K562 (cell line): ENCODE results near the gene VWA7. TPM values are rescaled to one million over a fixed set of nuclear protein-coding genes. Genes with fewer than 3 reads are reported as not detected.
A peak's percentile ranks its signal among the peaks of the same experiment; 100 is the strongest.

ENCODE experiments used
- ARID2 ChIP-seq: fragments of 450-650 bp; IDR thresholded peaks from 2 replicates; pipeline ENCODE4 v1.6.1; 2017; ENCODE audit warnings: antibody characterized with exemption, mild to moderate bottlenecking
- BRF1 ChIP-seq: IDR thresholded peaks from 3 replicates; pipeline ENCODE4 v1.6.1; 2011; ENCODE audit warnings: borderline replicate concordance, mild to moderate bottlenecking; ENCODE audit not compliant: insufficient read length; ENCODE audit errors: extremely low read depth
- CBFA2T2 ChIP-seq: fragments of 450-650 bp; conservative IDR thresholded peaks from 2 replicates; pipeline ENCODE4 v1.6.1; 2017; ENCODE audit warnings: mild to moderate bottlenecking
- CCAR2 ChIP-seq: fragments of 200-400 bp; formaldehyde crosslinking; IDR thresholded peaks from 2 replicates; pipeline ENCODE4 v1.6.1; 2017; ENCODE audit warnings: mild to moderate bottlenecking, low read depth, low read length
- CHD2 ChIP-seq: IDR thresholded peaks from 2 replicates; pipeline ENCODE4 v1.6.1; 2011; ENCODE audit warnings: low read depth, low read length
- ELF2 ChIP-seq: fragments of 250-450 bp; sonication (Bioruptor Pico); IDR thresholded peaks from 2 replicates; pipeline ENCODE4 v1.5.0; 2021; ENCODE audit warnings: mild to moderate bottlenecking
- GABPB1 ChIP-seq: sonication (generic); formaldehyde crosslinking; IDR thresholded peaks from 2 replicates; pipeline ENCODE4 v1.8.0; 2022; ENCODE audit warnings: mild to moderate bottlenecking, missing genetic modification reagents
- HDAC6 ChIP-seq: IDR thresholded peaks from 2 replicates; pipeline ENCODE4 v1.6.1; 2012; ENCODE audit warnings: low read depth, mild to moderate bottlenecking, control low read depth, inconsistent platforms, low read length, moderate library complexity
- KLF1 ChIP-seq: fragments of 450-650 bp; IDR thresholded peaks from 2 replicates; pipeline ENCODE4 v1.6.1; 2016; ENCODE audit warnings: missing genetic modification characterization, missing compliant biosample characterization
- LCOR ChIP-seq: sonication (generic); formaldehyde crosslinking; IDR thresholded peaks from 2 replicates; pipeline ENCODE4 v1.8.0; 2022; ENCODE audit warnings: mild to moderate bottlenecking, missing genetic modification reagents
- NFE2L1 ChIP-seq: fragments of 450-650 bp; IDR thresholded peaks from 2 replicates; pipeline ENCODE4 v1.6.1; 2016; ENCODE audit warnings: missing genetic modification characterization, low read depth, mild to moderate bottlenecking, missing compliant biosample characterization, moderate library complexity, borderline replicate concordance
- NFIC ChIP-seq: fragments of 450-650 bp; IDR thresholded peaks from 2 replicates; pipeline ENCODE4 v1.6.1; 2017; ENCODE audit warnings: mild to moderate bottlenecking, inconsistent platforms
- NFXL1 ChIP-seq: fragments of 450-650 bp; formaldehyde crosslinking; IDR thresholded peaks from 2 replicates; pipeline ENCODE4 v1.4.0; 2021; ENCODE audit warnings: mild to moderate bottlenecking
- PCBP2 ChIP-seq: fragments of 200-400 bp; formaldehyde crosslinking; IDR thresholded peaks from 2 replicates; pipeline ENCODE4 v1.6.1; 2018; ENCODE audit warnings: low read length, low read depth, mild to moderate bottlenecking, moderate library complexity; ENCODE audit not compliant: poor library complexity, severe bottlenecking
- PHF8 ChIP-seq: fragments of 200-600 bp; sonication (generic); IDR thresholded peaks from 2 replicates; pipeline ENCODE4 v1.6.1; 2012; ENCODE audit warnings: mixed run types, mild to moderate bottlenecking, inconsistent platforms, low read length, moderate library complexity, borderline replicate concordance
- PPARD ChIP-seq: fragments of 250-450 bp; sonication (Bioruptor Pico); IDR thresholded peaks from 2 replicates; pipeline ENCODE4 v1.8.0; 2022; ENCODE audit warnings: inconsistent platforms, mild to moderate bottlenecking, moderate library complexity
- SMAD1 ChIP-seq: fragments of 150-350 bp; IDR thresholded peaks from 2 replicates; pipeline ENCODE4 v1.6.1; 2014; ENCODE audit warnings: low read length, low read depth; ENCODE audit not compliant: partially characterized antibody
- SMARCE1 ChIP-seq: fragments of 450-650 bp; IDR thresholded peaks from 2 replicates; pipeline ENCODE4 v1.7.1; 2016; ENCODE audit warnings: mild to moderate bottlenecking
- SREBF2 ChIP-seq: sonication (generic); formaldehyde crosslinking; IDR thresholded peaks from 2 replicates; pipeline ENCODE4 v1.4.0; 2020; ENCODE audit warnings: mild to moderate bottlenecking, missing genetic modification reagents
- SUPT5H ChIP-seq: fragments of 450-650 bp; IDR thresholded peaks from 2 replicates; pipeline ENCODE4 v1.6.1; 2016
- TCF3 ChIP-seq: sonication (generic); formaldehyde crosslinking; IDR thresholded peaks from 2 replicates; pipeline ENCODE4 v1.4.0; 2020; ENCODE audit warnings: mild to moderate bottlenecking, missing genetic modification reagents
- TOE1 ChIP-seq, 2 experiments: fragments of 450-650 bp in 1 of 2; sonication (generic) in 1 of 2; formaldehyde crosslinking in 1 of 2; IDR thresholded peaks; 2 replicates each; pipeline versions ENCODE4 v1.7.1 to v1.8.0; 2016 to 2022; ENCODE audit warnings: borderline replicate concordance in 2 of 2, mild to moderate bottlenecking in 2 of 2, antibody characterized with exemption in 1 of 2, inconsistent platforms in 1 of 2, low read depth in 1 of 2, missing genetic modification reagents in 1 of 2, moderate library complexity in 1 of 2
- ZKSCAN3 ChIP-seq: fragments of 250-450 bp; sonication (Bioruptor Pico); IDR thresholded peaks from 2 replicates; pipeline ENCODE4 v1.4.0; 2020
- ZNF24 ChIP-seq: fragments of 450-650 bp; IDR thresholded peaks from 2 replicates; pipeline ENCODE4 v1.6.1; 2016
- ZNF274 ChIP-seq: IDR thresholded peaks from 2 replicates; pipeline ENCODE4 v1.6.1; 2011; ENCODE audit warnings: low read depth, mild to moderate bottlenecking, low read length, moderate library complexity, borderline replicate concordance
- ZNF408 ChIP-seq: fragments of 250-450 bp; sonication (Bioruptor Pico); IDR thresholded peaks from 2 replicates; pipeline ENCODE4 v1.4.0; 2020; ENCODE audit warnings: low read depth, mild to moderate bottlenecking, moderate library complexity
- ZNF77 ChIP-seq: fragments of 250-450 bp; sonication (Bioruptor Pico); IDR thresholded peaks from 2 replicates; pipeline ENCODE4 v1.5.0; 2020
- polyA plus RNA-seq, 8 experiments: library from polyadenylated mRNA; depleted of rRNA in 4 of 8; stranded (reverse) in 5 of 8; unstranded in 3 of 8; fragments of >200 nt; fragmentation: Nextera tagmentation in 2 of 8; fragmentation: Illumina TruSeq in 1 of 8; extraction: Ambion mirVana in 2 of 8; extraction: Trizol in 1 of 8; gene quantifications; 2 replicates each; pipeline versions ENCODE4 v1.2.1 to v1.2.3, GENCODE V29; 2011 to 2014; ENCODE audit warnings: inconsistent platforms in 1 of 8, missing spikeins in 1 of 8
- total RNA-seq, 7 experiments: library from RNA; depleted of rRNA in 6 of 7; stranded (reverse); fragments of >200 nt in 6 of 7; fragmentation: Illumina TruSeq in 2 of 7; extraction: Trizol in 2 of 7; gene quantifications; 2 replicates each; pipeline versions ENCODE4 v1.2.1 to v1.2.3, GENCODE V29; 2011 to 2021; ENCODE audit warnings: low replicate concordance in 1 of 7
- TF ChIP-seq, protein P1 (sequence below): fragments of 250-450 bp; sonication (Bioruptor Pico); IDR thresholded peaks from 2 replicates; pipeline ENCODE4 v1.5.0; 2021
- TF ChIP-seq, protein P2 (sequence below): fragments of 150-350 bp; conservative IDR thresholded peaks from 2 replicates; pipeline ENCODE4 v1.6.1; 2014; ENCODE audit warnings: low read length

VWA7 gene
- total and polyA plus RNA-seq, 9 of the 15 experiments (the other 6 are each of a cell fraction or from before 2014, with no cell fraction given): 0.18 to 2.9 (median 0.95) TPM

DNA sequence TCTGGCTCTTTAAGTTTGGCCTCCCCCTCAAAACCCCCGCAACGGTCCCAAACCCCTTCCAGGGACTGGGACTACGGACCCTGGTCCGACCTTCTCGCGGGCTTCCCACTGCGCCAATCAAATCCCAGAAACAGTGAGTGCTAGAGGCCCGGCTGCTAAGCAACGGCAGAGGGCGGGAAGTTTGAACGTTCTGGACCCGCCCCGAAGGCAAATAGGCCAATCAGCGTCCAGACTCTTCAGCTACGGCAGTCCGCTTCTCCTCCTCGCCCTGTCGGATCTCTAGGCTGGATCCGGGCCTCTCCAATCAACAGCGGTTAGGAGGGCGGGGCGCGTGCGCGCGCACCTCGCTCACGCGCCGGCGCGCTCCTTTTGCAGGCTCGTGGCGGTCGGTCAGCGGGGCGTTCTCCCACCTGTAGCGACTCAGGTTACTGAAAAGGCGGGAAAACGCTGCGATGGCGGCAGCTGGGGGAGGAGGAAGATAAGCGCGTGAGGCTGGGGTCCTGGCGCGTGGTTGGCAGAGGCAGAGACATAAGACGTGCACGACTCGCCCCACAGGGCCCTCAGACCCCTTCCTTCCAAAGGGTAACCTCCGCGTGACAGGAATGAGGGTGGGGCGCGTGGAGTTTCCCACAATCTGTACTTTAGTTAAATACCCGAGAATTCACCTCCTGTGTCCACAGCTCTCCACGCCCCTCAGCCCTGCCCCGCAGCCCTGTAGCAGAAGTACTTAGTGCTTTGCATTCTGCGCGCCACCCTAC is 37.3 kb downstream of the VWA7 start, which contains the start of gene MSH5 (continued):
- peak; percentile 92 for TF ChIP-seq SUPT5H
- no peak for TF ChIP-seq HDAC6
- no peak for TF ChIP-seq CCAR2
- TF ChIP-seq KLF1 (tag): peak; percentile 98
- peak; percentile 88; the same call in 1 of the 2 replicates for TF ChIP-seq PHF8
- no peak for TF ChIP-seq ZNF274
- TF ChIP-seq, protein P1, sequence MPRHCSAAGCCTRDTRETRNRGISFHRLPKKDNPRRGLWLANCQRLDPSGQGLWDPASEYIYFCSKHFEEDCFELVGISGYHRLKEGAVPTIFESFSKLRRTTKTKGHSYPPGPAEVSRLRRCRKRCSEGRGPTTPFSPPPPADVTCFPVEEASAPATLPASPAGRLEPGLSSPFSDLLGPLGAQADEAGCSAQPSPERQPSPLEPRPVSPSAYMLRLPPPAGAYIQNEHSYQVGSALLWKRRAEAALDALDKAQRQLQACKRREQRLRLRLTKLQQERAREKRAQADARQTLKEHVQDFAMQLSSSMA (CRISPR knock-in tag): peak; percentile 67
- TF ChIP-seq TCF3: peak; percentile 54
- TF ChIP-seq SREBF2 (CRISPR knock-in tag): peak; percentile 91; the same call in 1 of the 2 replicates
- no peak for TF ChIP-seq CBFA2T2
- no peak for TF ChIP-seq TOE1 (IDR thresholded peaks at IDR 0.05; ENCODE audit: borderline replicate concordance)
- TF ChIP-seq TOE1 (CRISPR knock-in tag; IDR thresholded peaks at IDR 0.05; ENCODE audit: borderline replicate concordance, low read depth): peak; percentile 97; the same call in 1 of the 2 replicates
- TF ChIP-seq, protein P2, sequence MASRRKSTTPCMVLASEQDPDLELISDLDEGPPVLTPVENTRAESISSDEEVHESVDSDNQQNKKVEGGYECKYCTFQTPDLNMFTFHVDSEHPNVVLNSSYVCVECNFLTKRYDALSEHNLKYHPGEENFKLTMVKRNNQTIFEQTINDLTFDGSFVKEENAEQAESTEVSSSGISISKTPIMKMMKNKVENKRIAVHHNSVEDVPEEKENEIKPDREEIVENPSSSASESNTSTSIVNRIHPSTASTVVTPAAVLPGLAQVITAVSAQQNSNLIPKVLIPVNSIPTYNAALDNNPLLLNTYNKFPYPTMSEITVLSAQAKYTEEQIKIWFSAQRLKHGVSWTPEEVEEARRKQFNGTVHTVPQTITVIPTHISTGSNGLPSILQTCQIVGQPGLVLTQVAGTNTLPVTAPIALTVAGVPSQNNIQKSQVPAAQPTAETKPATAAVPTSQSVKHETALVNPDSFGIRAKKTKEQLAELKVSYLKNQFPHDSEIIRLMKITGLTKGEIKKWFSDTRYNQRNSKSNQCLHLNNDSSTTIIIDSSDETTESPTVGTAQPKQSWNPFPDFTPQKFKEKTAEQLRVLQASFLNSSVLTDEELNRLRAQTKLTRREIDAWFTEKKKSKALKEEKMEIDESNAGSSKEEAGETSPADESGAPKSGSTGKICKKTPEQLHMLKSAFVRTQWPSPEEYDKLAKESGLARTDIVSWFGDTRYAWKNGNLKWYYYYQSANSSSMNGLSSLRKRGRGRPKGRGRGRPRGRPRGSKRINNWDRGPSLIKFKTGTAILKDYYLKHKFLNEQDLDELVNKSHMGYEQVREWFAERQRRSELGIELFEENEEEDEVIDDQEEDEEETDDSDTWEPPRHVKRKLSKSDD: peak; percentile 76
- TF ChIP-seq ARID2: 0 out of 2 replicates have a peak, but pooled peaks have one; percentile 39
- TF ChIP-seq PCBP2: no peak
- no peak for TF ChIP-seq BRF1
- no peak for TF ChIP-seq GABPB1 (CRISPR knock-in tag)
- TF ChIP-seq ZNF408 (CRISPR knock-in tag): no peak
- no peak for TF ChIP-seq ELF2 (CRISPR knock-in tag)
- TF ChIP-seq NFIC: no peak
- no peak for TF ChIP-seq ZNF77 (CRISPR knock-in tag)
- no peak for TF ChIP-seq LCOR (CRISPR knock-in tag)
- no peak for TF ChIP-seq NFE2L1 (tag)
- no peak for TF ChIP-seq NFXL1
- peak; percentile 92 for TF ChIP-seq CHD2
- TF ChIP-seq ZNF24: no peak
- no peak for TF ChIP-seq PPARD
- TF ChIP-seq SMAD1: peak; percentile 85
- no peak for TF ChIP-seq ZKSCAN3 (CRISPR knock-in tag)
- no peak for TF ChIP-seq SMARCE1
